H1 (cell line): ENCODE results near the gene FSIP1. TPM values are rescaled to one million over a fixed set of nuclear protein-coding genes. Genes with fewer than 3 reads are reported as not detected.

Experiments used
- CTCF ChIA-PET: fragments of 300-600 bp; sonication (Branson Sonifier 250); formaldehyde crosslinking; loops from one replicate; lab custom pipeline; 2021; ENCODE audit not compliant: partially characterized antibody; lab: Charles Lee
- POLR2A ChIA-PET: fragments of 300-600 bp; sonication (Branson Sonifier 250); formaldehyde crosslinking; loops from one replicate; lab custom pipeline; 2021; ENCODE audit warnings: inconsistent platforms; ENCODE audit not compliant: partially characterized antibody; lab: Charles Lee
- DNase-seq, 2 experiments: peaks; one replicate each; pipeline versions ENCODE4 v3.0.0 to v3.0.0-alpha.2; 2010 to 2022; ENCODE audit warnings: low spot score in 2 of 2, low read depth in 1 of 2, mixed read lengths in 1 of 2
- FAIRE-seq: peaks from 2 replicates; lab custom pipeline; 2011; peaks lifted over from hg19 to GRCh38; lab: Jason Lieb, UNC
- H2AFZ ChIP-seq: 2 replicates; pipeline ENCODE4 v1.8.1; 2012; ENCODE audit warnings: low read length, inconsistent platforms
- H2AK5ac ChIP-seq: 2 replicates; pipeline ENCODE4 v1.6.1; 2013; ENCODE audit warnings: low read depth, low read length
- H2BK120ac ChIP-seq: replicated peaks from 2 replicates; pipeline ENCODE3; 2013; ENCODE audit warnings: low read depth, low read length, inconsistent platforms
- H2BK12ac ChIP-seq: 2 replicates; pipeline ENCODE4 v1.6.1; 2013; ENCODE audit warnings: low read depth, low read length
- H2BK15ac ChIP-seq: 2 replicates; pipeline ENCODE4 v1.6.1; 2013; ENCODE audit warnings: low read length
- H2BK20ac ChIP-seq: 2 replicates; pipeline ENCODE4 v1.6.1; 2013; ENCODE audit warnings: low read length
- H2BK5ac ChIP-seq: 2 replicates; pipeline ENCODE4 v1.6.1; 2013; ENCODE audit warnings: low read depth, low read length
- H3K14ac ChIP-seq: 2 replicates; pipeline ENCODE4 v1.6.1; 2013; ENCODE audit warnings: inconsistent platforms; ENCODE audit not compliant: insufficient read length
- H3K18ac ChIP-seq: 2 replicates; pipeline ENCODE4 v1.6.1; 2013; ENCODE audit warnings: low read length; ENCODE audit errors: extremely low read depth
- H3K23ac ChIP-seq: 2 replicates; pipeline ENCODE4 v1.6.1; 2013; ENCODE audit warnings: inconsistent platforms; ENCODE audit not compliant: insufficient read length
- H3K23me2 ChIP-seq: 2 replicates; pipeline ENCODE4 v1.6.1; 2013; ENCODE audit warnings: low read depth, low read length
- H3K27ac ChIP-seq: 2 replicates; pipeline ENCODE4 v1.6.1; 2011; ENCODE audit warnings: low read depth, low read length, inconsistent platforms
- H3K27me3 ChIP-seq, 4 experiments: replicated peaks in 1 of 4; 1 replicate in 1 of 4; 2 replicates in 3 of 4; pipeline versions ENCODE4 v1.6.1 to v1.8.1; 2011 to 2013; ENCODE audit warnings: low read length in 3 of 4, mild to moderate bottlenecking in 3 of 4, inconsistent platforms in 2 of 4, mixed read lengths in 2 of 4, moderate library complexity in 1 of 4; ENCODE audit not compliant: control insufficient read depth in 3 of 4, insufficient read depth in 3 of 4; ENCODE audit errors: extremely low read depth in 1 of 4
- H3K36me3 ChIP-seq, 4 experiments: 2 replicates each; pipeline versions ENCODE4 v1.6.1 to v1.8.1; 2011 to 2013; ENCODE audit warnings: mild to moderate bottlenecking in 4 of 4, low read length in 3 of 4, moderate library complexity in 2 of 4, control low read depth in 1 of 4, inconsistent platforms in 1 of 4; ENCODE audit not compliant: insufficient read depth in 4 of 4, control insufficient read depth in 2 of 4
- H3K4ac ChIP-seq: replicated peaks from 2 replicates; pipeline ENCODE3; 2013; ENCODE audit warnings: low read length, low read depth, mixed read lengths, inconsistent platforms; ENCODE audit not compliant: insufficient read length
- H3K4me1 ChIP-seq, 4 experiments: replicated peaks in 1 of 4; 1 replicate in 1 of 4; 2 replicates in 3 of 4; pipeline versions ENCODE4 v1.6.1 to v1.8.1; 2011 to 2013; ENCODE audit warnings: low read length in 3 of 4, inconsistent platforms in 2 of 4, mixed read lengths in 1 of 4; ENCODE audit not compliant: insufficient read depth in 4 of 4, control insufficient read depth in 3 of 4
- H3K4me2 ChIP-seq, 2 experiments: 2 replicates each; pipeline versions ENCODE4 v1.6.1 to v1.8.1; 2011 to 2013; ENCODE audit warnings: low read depth in 2 of 2, low read length in 2 of 2, control low read depth in 1 of 2, inconsistent platforms in 1 of 2, mild to moderate bottlenecking in 1 of 2; ENCODE audit not compliant: insufficient read depth in 1 of 2
- H3K4me3 ChIP-seq, 4 experiments: fragments of 200-600, 300-600 bp in 1 of 4; sonication (generic), shearing (Covaris generic), sonication (Bioruptor Twin) in 1 of 4; 2 replicates each; pipeline versions ENCODE4 v1.5.1 to v1.8.1; 2011 to 2016; ENCODE audit warnings: low read length in 4 of 4, low read depth in 3 of 4, control low read depth in 2 of 4, inconsistent platforms in 2 of 4, mild to moderate bottlenecking in 2 of 4, mixed read lengths in 1 of 4, moderate library complexity in 1 of 4; ENCODE audit not compliant: insufficient read depth in 2 of 4; ENCODE audit errors: extremely low read depth in 1 of 4
- H3K56ac ChIP-seq: replicated peaks from 2 replicates; pipeline ENCODE3; 2013; ENCODE audit warnings: low read depth, mild to moderate bottlenecking, mixed read lengths, low read length, inconsistent platforms; ENCODE audit not compliant: insufficient read length
- H3K79me1 ChIP-seq: 2 replicates; pipeline ENCODE4 v1.6.1; 2013; ENCODE audit warnings: low read depth, low read length, control low read depth
- H3K79me2 ChIP-seq, 2 experiments: 2 replicates each; pipeline versions ENCODE4 v1.6.1 to v1.8.1; 2012 to 2013; ENCODE audit warnings: low read length in 2 of 2, mild to moderate bottlenecking in 2 of 2, inconsistent platforms in 1 of 2; ENCODE audit not compliant: insufficient read depth in 2 of 2, control insufficient read depth in 1 of 2
- H3K9ac ChIP-seq, 4 experiments: replicated peaks in 1 of 4; 1 replicate in 1 of 4; 2 replicates in 3 of 4; pipeline versions ENCODE4 v1.6.1 to v1.8.1; 2011 to 2013; ENCODE audit warnings: low read depth in 3 of 4, low read length in 3 of 4, control low read depth in 2 of 4, mild to moderate bottlenecking in 2 of 4, moderate library complexity in 2 of 4, inconsistent platforms in 1 of 4; ENCODE audit errors: extremely low read depth in 1 of 4
- H3K9me3 ChIP-seq, 2 experiments: 2 replicates each; pipeline versions ENCODE4 v1.6.1 to v1.8.1; 2012 to 2013; ENCODE audit warnings: mild to moderate bottlenecking in 2 of 2, moderate library complexity in 2 of 2, control low read depth in 1 of 2, inconsistent platforms in 1 of 2, low read depth in 1 of 2, low read length in 1 of 2, mixed read lengths in 1 of 2; ENCODE audit not compliant: insufficient read depth in 2 of 2
- H4K20me1 ChIP-seq, 2 experiments: replicated peaks in 1 of 2; 2 replicates each; pipeline versions ENCODE3 to v1.8.1; 2011 to 2013; ENCODE audit warnings: inconsistent platforms in 2 of 2, low read length in 2 of 2, mild to moderate bottlenecking in 1 of 2; ENCODE audit not compliant: insufficient read depth in 2 of 2, control insufficient read depth in 1 of 2
- H4K5ac ChIP-seq: 2 replicates; pipeline ENCODE4 v1.6.1; 2013; ENCODE audit warnings: low read length, low read depth, mixed read lengths, inconsistent platforms; ENCODE audit not compliant: insufficient read length
- H4K8ac ChIP-seq: 2 replicates; pipeline ENCODE4 v1.8.0; 2013; ENCODE audit warnings: mild to moderate bottlenecking, moderate library complexity, low read length, inconsistent platforms; ENCODE audit not compliant: insufficient read depth; ENCODE audit errors: extremely low read depth
- H4K91ac ChIP-seq: replicated peaks from 2 replicates; pipeline ENCODE3; 2013; ENCODE audit warnings: low read length, mixed read lengths, inconsistent platforms; ENCODE audit not compliant: insufficient read length
- CHD2 ChIP-seq: IDR thresholded peaks from 2 replicates; pipeline ENCODE4 v1.6.1; 2012; ENCODE audit warnings: low read length, improper control_type of control experiment
- CREB1 ChIP-seq: IDR thresholded peaks from 2 replicates; pipeline ENCODE4 v1.6.1; 2012; ENCODE audit warnings: inconsistent platforms
- EP300 ChIP-seq, 2 experiments: IDR thresholded peaks; 1 replicate in 1 of 2; 2 replicates in 1 of 2; pipeline ENCODE4 v1.6.1; 2011 to 2012; ENCODE audit warnings: low read depth in 2 of 2, low read length in 2 of 2, mild to moderate bottlenecking in 2 of 2, borderline replicate concordance in 1 of 2, inconsistent platforms in 1 of 2, moderate library complexity in 1 of 2
- FOSL1 ChIP-seq: IDR thresholded peaks from 2 replicates; pipeline ENCODE4 v1.6.1; 2011; ENCODE audit warnings: mild to moderate bottlenecking, low read depth, low read length, moderate library complexity; ENCODE audit not compliant: insufficient read depth
- GABPA ChIP-seq: IDR thresholded peaks from 2 replicates; pipeline ENCODE4 v1.6.1; 2011; ENCODE audit warnings: mild to moderate bottlenecking, low read length, moderate library complexity, borderline replicate concordance; ENCODE audit not compliant: insufficient read depth
- JUN ChIP-seq: IDR thresholded peaks from 2 replicates; pipeline ENCODE4 v1.6.1; 2011; ENCODE audit warnings: low read depth, mild to moderate bottlenecking, improper control_type of control experiment, low read length
- KDM4A ChIP-seq: IDR thresholded peaks from one replicate; pipeline ENCODE4 v1.7.1; 2012; ENCODE audit warnings: low read depth, mild to moderate bottlenecking, moderate library complexity, low read length, inconsistent platforms; ENCODE audit not compliant: severe bottlenecking
- POU5F1 ChIP-seq: IDR thresholded peaks from 2 replicates; pipeline ENCODE4 v1.6.1; 2011; ENCODE audit warnings: low read depth, mild to moderate bottlenecking, low read length, moderate library complexity
- SIRT6 ChIP-seq: IDR thresholded peaks from one replicate; pipeline ENCODE4 v1.7.1; 2012; ENCODE audit warnings: low read length, inconsistent platforms
- SIX5 ChIP-seq: IDR thresholded peaks from 2 replicates; pipeline ENCODE4 v1.6.1; 2011; ENCODE audit warnings: mild to moderate bottlenecking, low read depth, low read length
- SP1 ChIP-seq: IDR thresholded peaks from 2 replicates; pipeline ENCODE4 v1.6.1; 2011; ENCODE audit warnings: low read depth, low read length
- SP4 ChIP-seq: IDR thresholded peaks from 2 replicates; pipeline ENCODE4 v1.6.1; 2012; ENCODE audit warnings: low read length, inconsistent platforms
- YY1 ChIP-seq: IDR thresholded peaks from 2 replicates; pipeline ENCODE4 v1.6.1; 2011; ENCODE audit warnings: low read depth, mild to moderate bottlenecking, low read length
- WGBS, 2 experiments: shearing (Covaris generic) in 1 of 2; methylation state at CpG; one replicate each; pipeline versions ENCODE4 v1.1.6 to v1.1.7; 2013 to 2015; ENCODE audit warnings: low lambda C conversion rate in 2 of 2, mixed read lengths in 2 of 2, inconsistent platforms in 1 of 2, low coverage in 1 of 2, missing lambda C conversion rate in 1 of 2; ENCODE audit not compliant: insufficient replicate concordance in 2 of 2, insufficient coverage in 1 of 2, insufficient read length in 1 of 2; ENCODE audit errors: extremely low coverage in 1 of 2, missing lambda C conversion rate in 1 of 2; 5-methylcytosine and 5-hydroxymethylcytosine counted together
- polyA plus RNA-seq, 7 experiments: library from polyadenylated mRNA; depleted of rRNA in 3 of 7; stranded (reverse) in 5 of 7; unstranded in 2 of 7; fragments of >200 nt in 5 of 7; fragments of 200-250 nt in 2 of 7; gene quantifications; 1 replicate in 5 of 7; 2 replicates in 1 of 7; 4 replicates in 1 of 7; pipeline versions ENCODE4 v1.2.1 to v1.2.3, GENCODE V29; 2011 to 2013; ENCODE audit warnings: missing spikeins in 2 of 7, mixed read lengths in 2 of 7
- total RNA-seq: library from RNA; stranded (reverse); fragmentation: NEBNext Ultra II Directional; extraction: Animal tissue kit (Norgen Biotek cat#: 25700); gene quantifications from 2 replicates; pipeline ENCODE4 v1.2.1, GENCODE V29; 2021

The FSIP1 gene
- total and polyA plus RNA-seq, 2 of the 8 experiments (the other 6 are each of a cell fraction or from before 2014, with no cell fraction given): 0.18 to 1.3 TPM

DNA sequence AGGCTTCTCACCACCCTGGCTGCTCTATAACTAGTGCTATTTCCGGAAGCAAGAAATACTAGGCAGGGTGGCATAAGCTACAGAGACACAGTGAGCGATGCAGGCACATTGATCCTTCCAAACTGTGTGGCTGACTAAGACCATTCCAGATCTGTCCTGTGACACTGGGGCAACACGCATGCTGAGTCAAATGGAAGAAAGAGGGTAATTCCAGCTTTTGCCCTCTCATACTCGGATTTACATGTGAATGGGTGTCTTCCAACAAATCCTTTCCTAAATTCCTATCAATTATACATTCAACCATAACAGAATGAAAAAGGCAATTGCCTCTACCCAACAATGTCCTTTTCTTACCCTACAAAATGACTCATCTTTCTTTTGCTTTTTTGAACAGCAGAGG lies 5.1 kb downstream of the FSIP1 start:
- H3K27ac ChIP-seq: no peak overlapping the region

More for the DNA sequence above, 5.1 kb downstream of the FSIP1 start:
- no peak overlapping the region for H3K14ac ChIP-seq
- no peak overlapping the region for H2AK5ac ChIP-seq
- no peak overlapping the region for H3K4me3 ChIP-seq
- no peak overlapping the region for H2BK15ac ChIP-seq
- no peak overlapping the region for H2BK120ac ChIP-seq
- no peaks in the 10 kb centered on the region for H3K23me2 ChIP-seq
- no peaks in the 10 kb centered on the region for H3K36me3 ChIP-seq
- ChIA-PET CTCF (interaction anchor here (0.9 to 3.3 kb wide), 4 partner anchors 10 to 90 kb away, joined by 3 to 14 read pairs (median 4); no protein-coding TSS in a partner anchor), POLR2A (interaction anchor here (0.6 to 1.3 kb wide), 4 partner anchors 12 to 1526 kb away, joined by 3 read pairs; partner anchors contain the start of gene GPR176)
- H4K20me1 ChIP-seq: no peaks in the 10 kb centered on the region
- H3K56ac ChIP-seq: no peak overlapping the region
- DNase-seq (no peak), FAIRE-seq (no peak)
- peak overlapping the region; percentile 5 for H4K91ac ChIP-seq
- no peaks in the 10 kb centered on the region for H3K79me1 ChIP-seq
- peak overlapping the region; percentile 9 to 15; a peak in 1 of 4 replicates for H3K4me2 ChIP-seq
- no peaks in the 10 kb centered on the region for H3K79me2 ChIP-seq
- peaks cover 0 to 10% (median 4%) of the 10 kb centered on the region in 4 experiments; a peak in 4 of 7 replicates for H3K4me1 ChIP-seq
- no peak overlapping the region for H3K23ac ChIP-seq
- H3K18ac ChIP-seq: no peak overlapping the region
- H2BK12ac ChIP-seq: no peak overlapping the region
- H4K5ac ChIP-seq: no peak overlapping the region
- H2BK5ac ChIP-seq: no peak overlapping the region
- H3K9ac ChIP-seq: no peak overlapping the region
- TF ChIP-seq EP300 (IDR thresholded peaks at IDR 0.05; ENCODE audit: borderline replicate concordance in 1 of 2, low read depth in 2 of 2, low read length in 2 of 2) (no peak), CREB1 (no peak), SIRT6 (no peak), POU5F1 (no peak), JUN (no peak), FOSL1 (no peak), KDM4A (no peak), SP1 (no peak), GABPA (no peak), YY1 (no peak), CHD2 (no peak), SP4 (no peak), SIX5 (no peak)
- H2AFZ ChIP-seq: peak overlapping the region; percentile 54; the same call in 1 of the 2 replicates
- no peaks in the 10 kb centered on the region for H3K27me3 ChIP-seq
- 82% methylated on average over 4 of the region's 4 CpGs; no CpG with 5 or more reads in 1 of the 2 experiments for WGBS, 2 experiments
- H4K8ac ChIP-seq: no peak overlapping the region
- H3K9me3 ChIP-seq: no peaks in the 10 kb centered on the region
- no peak overlapping the region for H2BK20ac ChIP-seq
- H3K4ac ChIP-seq: no peak overlapping the region
